Gastroesophageal sphincter (tissue), 3 donors: ENCODE results near the gene NYAP1.

Experiments used
- CTCF ChIP-seq, 4 experiments: fragments of 200-600 bp in 2 of 4; fragments of 450-650 bp in 2 of 4; sonication (generic) in 1 of 4; IDR thresholded peaks; one replicate each; pipeline ENCODE4 v1.5.1; 2017 to 2019; ENCODE audit warnings: antibody characterized with exemption in 4 of 4, mild to moderate bottlenecking in 2 of 4, moderate library complexity in 2 of 4
- EP300 ChIP-seq: sonication (generic); formaldehyde crosslinking; IDR thresholded peaks from one replicate; pipeline ENCODE4 v1.6.1; 2017; ENCODE audit warnings: antibody characterized with exemption, mild to moderate bottlenecking
- POLR2A ChIP-seq, 2 donors: fragments of 450-650 bp; IDR thresholded peaks; one replicate each; pipeline ENCODE4 v1.6.1; 2017; ENCODE audit warnings: antibody characterized with exemption in 2 of 2, mild to moderate bottlenecking in 2 of 2, moderate library complexity in 1 of 2
- POLR2AphosphoS5 ChIP-seq: sonication (generic); formaldehyde crosslinking; IDR thresholded peaks from one replicate; pipeline ENCODE4 v1.6.1; 2017; ENCODE audit warnings: antibody characterized with exemption

- no peak for TF ChIP-seq POLR2A (IDR thresholded peaks at IDR 0.05)
- peak in 1 of 4 experiments; percentile 44 for TF ChIP-seq CTCF (IDR thresholded peaks at IDR 0.05)
- no peak for TF ChIP-seq POLR2AphosphoS5
- TF ChIP-seq EP300: no peak
These were observed 9.9 kb downstream of the NYAP1 start for GRCh38 chr7:100493476-100494264.
